ENCODE results near the gene WDR86.

WDR86 gene

DNA sequence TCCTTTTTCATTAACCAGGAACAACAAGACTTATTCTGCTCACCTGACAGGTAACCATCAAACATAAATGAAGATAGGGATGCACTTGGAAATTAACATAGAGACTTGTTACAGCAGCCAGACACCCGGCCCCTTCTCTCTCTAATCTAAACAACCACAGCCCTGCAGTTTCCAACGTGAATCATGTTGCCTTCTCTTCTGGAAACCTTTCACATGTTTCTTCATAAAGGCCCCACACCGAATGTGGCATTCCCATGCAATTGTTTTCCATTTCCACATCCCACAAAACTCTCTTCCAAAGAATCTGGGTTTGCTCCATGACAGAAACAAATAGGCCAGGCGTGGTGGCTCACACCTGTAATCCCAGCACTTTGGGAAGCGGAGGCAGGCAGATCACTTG is 15.0 kb upstream of the WDR86 start:
- Histone ChIP-seq H4K20me1 (ENCODE audit: insufficient read depth, low read length, poor library complexity, severe bottlenecking) (no peaks in the 10 kb centered on the region), H2AFZ (ENCODE audit: low read length) (no peak overlapping the region), H3K4me1 (ENCODE audit: insufficient read depth, low read length, poor library complexity, severe bottlenecking) (peaks cover 18% of the 10 kb centered on the region), H3K4me3 (ENCODE audit: low read length, poor library complexity, severe bottlenecking) (no peak overlapping the region), H3K9me2 (replicated peaks; ENCODE audit: low read depth, low read length) (no peaks in the 10 kb centered on the region), H3K9me3 (ENCODE audit: insufficient read depth, low read depth, low read length) (no peaks in the 10 kb centered on the region), H3F3A (ENCODE audit: low read depth) (no peaks in the 10 kb centered on the region), H3K9ac (ENCODE audit: low read depth, low read length, poor library complexity, severe bottlenecking) (no peak overlapping the region), H3K36me3 (ENCODE audit: insufficient read depth, low read length) (no peaks in the 10 kb centered on the region), H3K27me3 (ENCODE audit: insufficient read depth, low read length, poor library complexity, severe bottlenecking) (no peaks in the 10 kb centered on the region), H3K4me2 (ENCODE audit: low read depth, low read length, poor library complexity, severe bottlenecking) (no peak overlapping the region), H3K79me2 (ENCODE audit: insufficient read depth, low read length) (no peaks in the 10 kb centered on the region)
- TF ChIP-seq, protein P1, sequence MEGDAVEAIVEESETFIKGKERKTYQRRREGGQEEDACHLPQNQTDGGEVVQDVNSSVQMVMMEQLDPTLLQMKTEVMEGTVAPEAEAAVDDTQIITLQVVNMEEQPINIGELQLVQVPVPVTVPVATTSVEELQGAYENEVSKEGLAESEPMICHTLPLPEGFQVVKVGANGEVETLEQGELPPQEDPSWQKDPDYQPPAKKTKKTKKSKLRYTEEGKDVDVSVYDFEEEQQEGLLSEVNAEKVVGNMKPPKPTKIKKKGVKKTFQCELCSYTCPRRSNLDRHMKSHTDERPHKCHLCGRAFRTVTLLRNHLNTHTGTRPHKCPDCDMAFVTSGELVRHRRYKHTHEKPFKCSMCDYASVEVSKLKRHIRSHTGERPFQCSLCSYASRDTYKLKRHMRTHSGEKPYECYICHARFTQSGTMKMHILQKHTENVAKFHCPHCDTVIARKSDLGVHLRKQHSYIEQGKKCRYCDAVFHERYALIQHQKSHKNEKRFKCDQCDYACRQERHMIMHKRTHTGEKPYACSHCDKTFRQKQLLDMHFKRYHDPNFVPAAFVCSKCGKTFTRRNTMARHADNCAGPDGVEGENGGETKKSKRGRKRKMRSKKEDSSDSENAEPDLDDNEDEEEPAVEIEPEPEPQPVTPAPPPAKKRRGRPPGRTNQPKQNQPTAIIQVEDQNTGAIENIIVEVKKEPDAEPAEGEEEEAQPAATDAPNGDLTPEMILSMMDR (conservative IDR thresholded peaks at IDR 0.05; ENCODE audit: low read length), result no peak
- no peak for TF ChIP-seq EZH2phosphoT487 (IDR thresholded peaks at IDR 0.05; ENCODE audit: borderline replicate concordance)

DNA sequence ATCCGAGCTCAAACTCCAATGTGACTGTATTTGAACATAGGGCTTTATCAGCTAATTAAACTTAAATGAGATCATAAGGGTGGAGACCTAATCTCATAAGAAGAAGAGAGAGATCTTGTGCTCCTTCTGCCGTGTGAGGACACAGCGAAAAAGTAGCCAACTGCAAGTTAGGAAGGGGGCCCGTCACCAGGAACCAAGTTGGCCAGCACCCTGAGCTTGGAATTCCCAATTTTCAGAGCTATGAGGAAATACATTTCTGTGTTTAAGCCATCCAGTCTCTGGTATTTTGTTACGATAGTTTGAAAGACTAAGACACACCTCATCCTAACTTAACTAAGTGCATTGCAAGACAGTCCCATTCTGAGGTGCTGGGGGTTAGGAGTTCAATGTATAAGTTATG is 14.1 kb upstream of the WDR86 start:
- Histone ChIP-seq H3K4me1 (ENCODE audit: insufficient read depth, low read length, poor library complexity, severe bottlenecking) (peaks cover 10% of the 10 kb centered on the region), H3K9ac (ENCODE audit: low read depth, low read length, poor library complexity, severe bottlenecking) (no peak overlapping the region), H3K4me2 (ENCODE audit: low read depth, low read length, poor library complexity, severe bottlenecking) (no peak overlapping the region), H4K20me1 (ENCODE audit: insufficient read depth, low read length, poor library complexity, severe bottlenecking) (no peaks in the 10 kb centered on the region), H3K27me3 (ENCODE audit: insufficient read depth, low read length, poor library complexity, severe bottlenecking) (no peaks in the 10 kb centered on the region), H2AFZ (ENCODE audit: low read length) (no peak overlapping the region), H3F3A (ENCODE audit: low read depth) (no peaks in the 10 kb centered on the region), H3K4me3 (ENCODE audit: low read length, poor library complexity, severe bottlenecking) (no peak overlapping the region), H3K79me2 (ENCODE audit: insufficient read depth, low read length) (no peaks in the 10 kb centered on the region), H3K9me3 (ENCODE audit: insufficient read depth, low read depth, low read length) (no peaks in the 10 kb centered on the region), H3K36me3 (ENCODE audit: insufficient read depth, low read length) (no peaks in the 10 kb centered on the region), H3K9me2 (replicated peaks; ENCODE audit: low read depth, low read length) (no peaks in the 10 kb centered on the region)
- no peak for TF ChIP-seq EZH2phosphoT487 (IDR thresholded peaks at IDR 0.05; ENCODE audit: borderline replicate concordance)
- TF ChIP-seq, protein P1 (conservative IDR thresholded peaks at IDR 0.05; ENCODE audit: low read length), result no peak

DNA sequence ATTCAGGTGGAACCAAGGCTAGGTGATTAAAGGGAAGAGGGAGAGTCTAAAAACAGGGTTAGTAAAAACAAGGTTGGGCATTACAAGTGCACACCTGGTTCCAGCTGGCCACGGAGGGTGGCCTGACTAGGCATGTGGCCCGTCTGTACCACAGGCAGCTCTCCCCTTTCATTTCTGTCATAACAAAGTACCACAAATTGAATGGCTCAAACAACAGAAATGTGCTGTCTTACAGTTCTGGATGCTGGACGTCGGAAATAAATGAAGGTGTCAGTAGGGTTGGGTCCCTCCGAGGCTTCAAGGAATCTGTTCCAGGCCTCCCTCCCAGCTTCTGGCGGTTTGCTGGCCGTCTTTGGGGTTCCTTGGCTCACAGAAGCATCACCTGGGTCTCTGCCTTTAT is 13.4 kb upstream of the WDR86 start:
- no peaks in the 10 kb centered on the region for H3F3A ChIP-seq (ENCODE audit: low read depth)
- TF ChIP-seq, protein P1 (conservative IDR thresholded peaks at IDR 0.05; ENCODE audit: low read length), result no peak
- TF ChIP-seq EZH2phosphoT487 (IDR thresholded peaks at IDR 0.05; ENCODE audit: borderline replicate concordance), result no peak

More for the DNA sequence above, 13.4 kb upstream of the WDR86 start:
- Histone ChIP-seq H3K36me3 (ENCODE audit: insufficient read depth, low read length) (no peaks in the 10 kb centered on the region), H3K27me3 (ENCODE audit: insufficient read depth, low read length, poor library complexity, severe bottlenecking) (no peaks in the 10 kb centered on the region), H3K4me1 (ENCODE audit: insufficient read depth, low read length, poor library complexity, severe bottlenecking) (peaks cover 3% of the 10 kb centered on the region), H2AFZ (ENCODE audit: low read length) (no peak overlapping the region), H3K9me3 (ENCODE audit: insufficient read depth, low read depth, low read length) (no peaks in the 10 kb centered on the region), H3K4me3 (ENCODE audit: low read length, poor library complexity, severe bottlenecking) (no peak overlapping the region), H3K9ac (ENCODE audit: low read depth, low read length, poor library complexity, severe bottlenecking) (no peak overlapping the region), H4K20me1 (ENCODE audit: insufficient read depth, low read length, poor library complexity, severe bottlenecking) (no peaks in the 10 kb centered on the region), H3K4me2 (ENCODE audit: low read depth, low read length, poor library complexity, severe bottlenecking) (no peak overlapping the region), H3K9me2 (replicated peaks; ENCODE audit: low read depth, low read length) (no peaks in the 10 kb centered on the region), H3K79me2 (ENCODE audit: insufficient read depth, low read length) (no peaks in the 10 kb centered on the region)
